Mononuclear cell (primary cell): Measurements from ENCODE around the gene AGRN. TPM values are rescaled to one million over a fixed set of nuclear protein-coding genes. Genes with fewer than 3 reads are reported as not detected.
"Not testable (repeated sequence)": the region's sequence is repeated elsewhere in the genome, so short reads cannot be mapped to it uniquely, and the experiment has no call there.

Experiments used
- H3K27me3 ChIP-seq: 2 replicates; pipeline ENCODE4 v1.6.0; 2011; ENCODE audit warnings: low read length, control low read depth; ENCODE audit not compliant: insufficient read depth
- H3K4me1 ChIP-seq: 2 replicates; pipeline ENCODE4 v1.5.1; 2011; ENCODE audit warnings: mild to moderate bottlenecking, low read length, control low read depth; ENCODE audit not compliant: insufficient read depth
- H3K4me3 ChIP-seq: 2 replicates; pipeline ENCODE4 v1.5.1; 2011; ENCODE audit warnings: mild to moderate bottlenecking, low read length, moderate library complexity
- H3K9me3 ChIP-seq: 2 replicates; pipeline ENCODE4 v1.5.1; 2011; ENCODE audit warnings: low read depth, mild to moderate bottlenecking, control low read depth, low read length
- total RNA-seq: library from RNA; depleted of rRNA; stranded (reverse); fragments of >200 nt; gene quantifications from one replicate; pipeline ENCODE4 v1.2.3, GENCODE V29; 2012

AGRN gene
- total RNA-seq, 1 donor = 2.6 TPM

DNA sequence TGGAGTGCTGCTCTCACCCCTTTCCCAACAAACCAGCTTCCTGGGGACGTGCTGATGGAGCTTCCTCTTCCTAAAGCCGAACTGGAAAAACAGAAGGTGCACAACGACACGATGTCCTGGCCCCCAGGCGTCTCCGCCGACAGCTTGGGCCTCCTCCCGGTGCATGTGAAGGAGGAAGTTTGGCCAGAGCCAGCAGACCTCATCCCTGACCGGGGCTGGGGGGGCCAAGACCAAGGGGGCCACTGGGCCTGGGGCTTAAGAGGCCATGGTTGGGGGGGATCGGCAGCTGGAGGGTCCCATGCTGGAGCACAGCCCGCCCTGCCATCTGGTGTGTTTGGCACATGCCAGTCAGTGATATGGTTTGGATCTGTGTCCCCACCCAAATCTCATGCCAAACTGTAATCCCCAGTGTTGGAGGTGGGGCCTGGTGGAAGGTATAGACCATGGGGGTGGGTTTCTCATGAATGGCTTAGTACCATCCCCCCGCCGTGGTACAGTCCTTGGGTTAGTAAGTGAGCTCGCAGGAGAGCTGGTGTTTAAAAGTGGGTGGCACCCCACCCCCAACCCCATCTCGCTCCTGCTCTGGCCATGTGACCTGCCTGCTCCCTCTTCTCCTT lies 26.4 kb upstream of the AGRN start:
- peaks cover 4% of the 10 kb centered on the region for H3K4me1 ChIP-seq
- no peaks in the 10 kb centered on the region for H3K9me3 ChIP-seq
- H3K4me3 ChIP-seq = no peak overlapping the region
- peaks cover 20% of the 10 kb centered on the region for H3K27me3 ChIP-seq

DNA sequence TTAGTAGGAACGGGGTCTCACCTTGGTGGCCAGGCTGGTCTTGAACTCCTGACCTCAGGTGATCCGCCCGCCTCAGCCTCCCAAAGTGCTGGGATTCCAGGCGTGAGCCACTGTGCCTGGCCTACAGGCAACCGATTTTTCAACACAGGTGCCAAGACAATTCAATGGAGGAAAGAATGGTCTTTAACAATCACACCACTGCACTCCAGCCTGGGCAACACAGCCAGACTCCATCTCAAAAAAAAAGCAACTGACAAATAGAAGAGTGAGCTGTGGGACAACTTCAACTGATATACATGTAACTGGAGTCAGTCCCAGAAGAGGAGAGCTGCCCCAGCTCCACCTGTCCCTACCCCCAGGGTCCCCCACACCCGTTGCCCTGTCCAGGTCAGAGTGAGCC lies 25.4 kb upstream of the AGRN start:
- H3K9me3 ChIP-seq, H3K4me3 ChIP-seq: not testable (repeated sequence)
- Histone ChIP-seq H3K4me1 (peaks cover 13% of the 10 kb centered on the region), H3K27me3 (peaks cover 20% of the 10 kb centered on the region)

DNA sequence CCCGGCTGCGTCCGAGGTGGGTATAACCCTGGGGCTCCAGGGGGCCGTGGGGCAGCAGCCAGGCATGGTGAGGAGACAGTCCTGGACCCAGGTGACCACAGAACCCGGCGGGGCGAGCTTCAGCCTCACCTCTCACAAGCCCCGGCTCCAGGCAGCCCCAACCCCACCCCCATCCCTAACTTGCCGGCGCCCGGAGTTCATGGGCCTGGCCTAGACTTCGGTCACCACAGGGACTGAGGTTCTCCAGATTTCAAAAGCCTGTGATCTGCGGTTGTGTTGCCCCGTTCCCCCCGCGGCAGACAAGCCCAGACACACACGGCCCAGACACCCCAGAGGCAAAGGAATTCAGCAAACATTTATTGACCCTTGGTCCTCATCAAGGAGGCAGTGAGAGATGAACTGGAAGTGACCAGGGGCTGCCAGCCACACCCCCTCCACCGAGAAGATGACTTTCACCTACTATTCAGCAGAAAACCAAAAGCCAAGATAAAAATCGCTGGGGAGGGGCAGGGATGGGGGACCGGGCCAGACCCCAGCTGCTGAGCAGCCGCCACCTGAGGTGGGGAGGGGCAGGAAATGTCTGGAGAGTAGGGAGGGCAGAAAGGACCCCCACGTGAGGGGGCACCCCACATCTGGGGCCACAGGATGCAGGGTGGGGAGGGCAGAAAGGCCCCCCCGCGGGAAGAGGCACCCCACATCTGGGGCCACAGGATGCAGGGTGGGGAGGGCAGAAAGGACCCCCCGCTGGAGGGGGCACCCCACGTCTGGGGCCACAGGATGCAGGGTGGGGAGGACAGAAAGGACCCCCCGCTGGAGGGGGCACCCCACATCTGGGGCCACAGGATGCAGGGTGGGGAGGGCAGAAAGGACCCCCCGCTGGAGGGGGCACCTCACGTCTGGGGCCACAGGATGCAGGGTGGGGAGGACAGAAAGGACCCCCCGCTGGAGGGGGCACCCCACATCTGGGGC lies 24.0 kb upstream of the AGRN start:
- H3K9me3 ChIP-seq = no peaks in the 10 kb centered on the region
- H3K4me3 ChIP-seq = no peak overlapping the region
- H3K27me3 ChIP-seq = peaks cover 28% of the 10 kb centered on the region
- H3K4me1 ChIP-seq = peaks cover 26% of the 10 kb centered on the region

DNA sequence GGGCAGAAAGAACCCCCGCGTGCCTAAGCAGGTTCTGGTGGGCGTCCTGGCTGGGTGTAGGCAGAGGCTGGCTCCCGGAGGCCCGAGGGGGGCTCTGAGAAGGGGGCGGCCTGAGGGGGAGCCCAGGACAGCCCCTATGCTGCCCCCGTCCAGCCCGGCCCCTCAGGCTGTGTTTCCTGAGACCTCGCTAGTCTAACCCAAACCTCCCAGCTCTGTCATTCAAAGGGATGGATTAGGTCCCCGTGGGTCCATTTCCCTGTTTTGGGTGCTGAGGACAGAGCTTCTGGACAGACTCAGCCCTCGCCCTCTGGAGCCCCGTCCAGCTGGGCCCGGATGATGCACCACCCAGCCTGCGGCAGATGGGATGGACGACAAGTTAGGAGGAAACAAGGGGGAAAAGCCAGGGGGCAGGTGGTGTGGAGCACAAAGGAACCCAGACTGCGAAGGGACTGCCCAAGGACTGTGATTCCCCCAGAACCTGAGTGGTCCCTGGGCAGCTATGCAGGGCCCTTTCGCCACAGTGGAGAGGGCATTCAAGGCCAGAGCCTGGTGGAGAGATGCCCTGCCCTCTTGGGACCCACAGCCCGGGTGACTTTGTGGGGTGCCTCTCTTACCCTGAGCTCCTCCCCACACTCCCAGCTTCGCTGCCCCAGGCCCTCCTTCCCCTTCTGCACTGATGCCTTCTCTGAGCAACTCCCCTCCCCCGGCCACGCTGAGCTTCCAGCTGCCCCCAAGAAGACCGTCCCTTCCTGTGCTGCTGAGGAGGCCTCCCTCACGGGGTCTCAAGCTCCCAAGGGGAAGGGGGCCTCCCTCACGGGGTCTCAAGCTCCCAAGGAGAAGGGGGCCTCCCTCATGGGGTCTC lies 22.8 kb upstream of the AGRN start:
- Histone ChIP-seq H3K27me3 (peaks cover 35% of the 10 kb centered on the region), H3K4me1 (peaks cover 37% of the 10 kb centered on the region), H3K4me3 (no peak overlapping the region), H3K9me3 (no peaks in the 10 kb centered on the region)

DNA sequence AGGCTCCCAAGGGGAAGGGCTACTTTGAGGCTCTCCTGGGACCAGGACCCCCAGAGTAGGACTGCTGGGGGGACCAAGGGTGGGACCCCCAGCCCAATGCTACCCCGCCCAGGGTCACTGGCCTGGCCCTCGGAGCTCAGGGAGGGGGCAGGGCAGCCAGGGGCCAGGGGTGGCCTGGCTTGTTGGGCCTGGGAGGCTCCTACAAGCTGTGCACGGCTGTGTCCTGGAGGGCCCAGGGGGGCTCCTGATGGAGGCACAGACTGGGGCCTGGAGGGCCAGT lies 22.3 kb upstream of the AGRN start:
- H3K4me1 ChIP-seq = peaks cover 39% of the 10 kb centered on the region
- H3K27me3 ChIP-seq = peaks cover 38% of the 10 kb centered on the region
- no peaks in the 10 kb centered on the region for H3K9me3 ChIP-seq
- no peak overlapping the region for H3K4me3 ChIP-seq

DNA sequence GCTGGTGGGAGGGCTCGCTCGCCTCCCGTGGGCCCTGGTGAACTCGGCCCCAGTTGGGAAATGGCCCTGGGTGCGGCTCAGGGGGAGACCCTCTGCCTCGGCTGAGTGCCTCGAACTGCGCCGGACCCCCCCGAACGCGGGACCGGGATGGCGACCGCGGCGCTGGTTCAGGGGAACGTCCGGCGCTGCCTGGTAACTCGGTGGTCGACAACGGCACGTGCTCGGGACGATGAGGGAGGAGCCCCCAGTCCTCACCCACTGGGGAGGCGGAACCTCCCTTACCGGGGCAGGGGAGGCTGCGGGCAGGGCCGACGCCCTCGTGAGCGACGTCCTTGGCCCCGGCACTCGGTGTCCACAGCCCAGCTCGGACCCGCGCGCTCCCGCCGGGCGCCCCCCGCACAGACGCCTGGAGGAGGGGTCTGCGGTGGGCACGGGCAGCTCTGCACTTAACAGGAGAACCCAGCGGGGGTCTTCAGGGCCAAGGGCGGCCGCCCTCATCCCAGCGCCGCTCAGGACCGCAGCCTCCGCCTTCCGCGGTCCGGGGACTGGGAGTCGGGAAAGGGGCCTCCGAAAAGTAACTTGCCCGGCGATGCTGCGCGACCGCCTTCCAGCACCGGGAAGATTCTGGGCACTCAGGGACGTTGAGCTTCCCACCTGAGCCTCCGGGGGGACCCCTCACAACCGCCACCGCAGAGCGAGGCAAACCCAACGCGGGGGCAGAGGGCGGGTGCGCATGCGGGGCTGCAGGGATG lies 21.8 kb upstream of the AGRN start:
- H3K4me1 ChIP-seq = peaks cover 39% of the 10 kb centered on the region
- H3K27me3 ChIP-seq = peaks cover 41% of the 10 kb centered on the region
- no peak overlapping the region for H3K4me3 ChIP-seq
- H3K9me3 ChIP-seq = no peaks in the 10 kb centered on the region

DNA sequence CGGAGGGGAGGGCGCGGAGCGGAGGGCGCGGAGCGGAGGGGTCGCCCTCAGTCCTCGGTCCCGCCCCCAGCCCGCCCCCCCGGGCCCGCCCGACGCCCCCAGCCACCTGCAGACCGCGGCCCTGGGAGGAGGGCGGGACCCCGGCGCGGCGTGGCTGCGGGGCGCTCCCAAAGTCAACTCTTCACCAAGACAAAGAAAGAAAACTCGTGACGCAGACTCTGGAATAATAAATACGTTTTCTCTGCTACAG lies 21.2 kb upstream of the AGRN start:
- H3K4me1 ChIP-seq = peaks cover 39% of the 10 kb centered on the region
- H3K27me3 ChIP-seq = peaks cover 46% of the 10 kb centered on the region
- H3K9me3 ChIP-seq = no peaks in the 10 kb centered on the region
- no peak overlapping the region for H3K4me3 ChIP-seq

DNA sequence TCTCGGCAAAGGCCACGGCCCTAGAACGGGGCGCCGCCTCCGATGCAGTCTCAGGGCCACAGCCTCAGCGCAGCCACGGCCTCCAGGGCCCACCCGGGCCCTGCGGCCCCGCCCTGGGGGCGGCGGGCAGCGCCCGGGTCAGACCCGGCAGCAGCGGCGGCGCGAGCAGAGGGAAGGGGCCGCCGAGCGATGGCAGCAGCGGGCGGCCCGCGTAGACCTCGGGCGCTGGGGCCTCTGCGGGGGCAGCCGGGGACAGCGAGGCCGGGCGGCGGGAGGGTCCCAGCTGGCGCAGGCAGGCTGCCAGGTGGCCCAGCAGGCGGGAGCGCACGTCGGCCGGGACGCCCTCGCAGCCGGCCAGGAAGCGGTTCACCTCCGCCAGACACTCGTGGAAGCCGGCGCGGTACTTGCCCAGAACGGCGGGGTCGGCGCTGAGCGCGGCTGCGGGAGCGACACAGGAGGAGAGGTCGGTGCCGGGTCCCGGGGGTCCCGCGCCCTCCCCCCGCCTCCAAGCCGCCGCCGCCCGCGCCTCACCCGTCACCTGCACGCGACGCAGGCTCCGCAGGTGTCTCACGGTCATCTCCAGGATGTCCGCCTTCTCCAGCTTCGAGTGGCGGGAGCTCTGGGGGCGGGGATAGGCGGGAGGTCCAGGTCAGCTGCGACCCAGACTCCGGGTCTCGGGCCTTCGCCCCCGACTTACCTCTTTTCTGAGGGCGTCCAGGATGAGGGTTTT lies 20.8 kb upstream of the AGRN start:
- H3K27me3 ChIP-seq = peaks cover 51% of the 10 kb centered on the region
- peaks cover 39% of the 10 kb centered on the region for H3K4me1 ChIP-seq
- H3K4me3 ChIP-seq = peak overlapping the region; percentile 13
- no peaks in the 10 kb centered on the region for H3K9me3 ChIP-seq

DNA sequence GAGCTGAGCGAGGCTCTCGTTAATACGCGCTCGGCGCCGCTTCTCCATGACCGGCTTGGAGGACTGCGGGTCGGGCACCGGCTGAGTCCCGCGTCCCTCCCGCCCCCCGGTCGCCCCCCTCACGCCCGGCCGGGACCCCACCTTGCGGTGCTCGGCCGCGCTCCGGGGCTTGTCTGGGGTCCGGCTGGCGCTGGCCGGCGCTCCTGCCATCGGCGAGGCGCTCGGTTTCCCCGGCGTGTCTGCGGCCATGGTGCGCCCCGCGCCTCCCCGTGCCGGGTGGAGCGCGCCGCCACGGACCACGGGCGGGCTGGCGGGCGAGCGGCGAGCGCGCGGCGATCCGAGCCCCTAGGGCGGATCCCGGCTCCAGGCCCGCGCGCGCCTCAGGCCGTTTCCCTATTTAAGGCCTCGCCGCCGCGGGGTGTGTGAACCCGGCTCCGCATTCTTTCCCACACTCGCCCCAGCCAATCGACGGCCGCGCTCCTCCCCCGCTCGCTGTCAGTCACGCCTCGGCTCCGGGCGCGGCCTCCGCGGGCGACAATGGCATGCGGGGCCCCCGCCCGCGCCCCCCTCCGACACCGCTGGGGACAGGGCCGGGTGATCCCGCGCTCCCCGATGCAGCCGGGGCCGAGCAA lies 20.1 kb upstream of the AGRN start, which contains the start of gene HES4:
Gene HES4 (minus strand): TSS at position 373 of the 632 bp plus-strand sequence. CDS start 124 bp downstream, at position 249.
- no peaks in the 10 kb centered on the region for H3K9me3 ChIP-seq
- peak within 1 kb of the TSS; percentile 13 for H3K4me3 ChIP-seq
- H3K27me3 ChIP-seq = peaks cover 54% of the 10 kb centered on the region
- H3K4me1 ChIP-seq = peaks cover 39% of the 10 kb centered on the region

DNA sequence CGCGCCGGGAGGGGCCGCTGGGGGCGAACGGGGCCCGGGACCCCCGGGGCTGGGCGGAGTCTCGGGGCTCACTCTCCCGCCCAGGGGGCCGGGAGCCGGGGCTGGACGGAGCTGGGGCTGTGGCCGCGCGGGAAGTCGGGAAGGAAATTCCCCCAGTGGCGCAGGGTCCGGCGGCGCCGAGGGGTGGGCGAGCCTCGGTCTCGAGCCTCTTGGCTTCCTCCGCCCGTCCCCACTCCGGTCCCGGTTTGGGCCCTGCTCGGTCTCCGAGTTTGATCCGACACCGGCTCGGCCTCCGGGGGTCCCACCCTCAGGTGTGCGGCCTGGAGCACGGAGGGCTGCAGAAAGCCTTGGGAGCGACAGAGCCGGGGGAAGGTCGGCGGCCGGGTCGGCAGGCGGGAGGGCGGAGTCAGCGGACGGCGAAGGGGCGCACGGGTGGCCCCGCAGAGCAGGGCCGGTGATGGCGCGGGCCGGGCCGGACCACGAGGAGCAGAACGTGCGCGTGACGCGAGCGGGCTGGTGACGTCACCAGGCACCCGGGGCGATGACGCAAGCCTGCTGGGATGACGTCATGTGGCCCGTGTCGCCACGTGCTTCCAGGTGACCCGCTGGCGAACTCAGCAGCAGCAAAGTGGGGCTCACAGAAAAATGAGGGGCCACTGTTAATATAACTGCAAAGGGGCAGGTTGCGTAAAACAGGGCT lies 19.4 kb upstream of the AGRN start:
- peak overlapping the region; percentile 13 for H3K4me3 ChIP-seq
- peaks cover 44% of the 10 kb centered on the region for H3K4me1 ChIP-seq
- no peaks in the 10 kb centered on the region for H3K9me3 ChIP-seq
- peaks cover 59% of the 10 kb centered on the region for H3K27me3 ChIP-seq

DNA sequence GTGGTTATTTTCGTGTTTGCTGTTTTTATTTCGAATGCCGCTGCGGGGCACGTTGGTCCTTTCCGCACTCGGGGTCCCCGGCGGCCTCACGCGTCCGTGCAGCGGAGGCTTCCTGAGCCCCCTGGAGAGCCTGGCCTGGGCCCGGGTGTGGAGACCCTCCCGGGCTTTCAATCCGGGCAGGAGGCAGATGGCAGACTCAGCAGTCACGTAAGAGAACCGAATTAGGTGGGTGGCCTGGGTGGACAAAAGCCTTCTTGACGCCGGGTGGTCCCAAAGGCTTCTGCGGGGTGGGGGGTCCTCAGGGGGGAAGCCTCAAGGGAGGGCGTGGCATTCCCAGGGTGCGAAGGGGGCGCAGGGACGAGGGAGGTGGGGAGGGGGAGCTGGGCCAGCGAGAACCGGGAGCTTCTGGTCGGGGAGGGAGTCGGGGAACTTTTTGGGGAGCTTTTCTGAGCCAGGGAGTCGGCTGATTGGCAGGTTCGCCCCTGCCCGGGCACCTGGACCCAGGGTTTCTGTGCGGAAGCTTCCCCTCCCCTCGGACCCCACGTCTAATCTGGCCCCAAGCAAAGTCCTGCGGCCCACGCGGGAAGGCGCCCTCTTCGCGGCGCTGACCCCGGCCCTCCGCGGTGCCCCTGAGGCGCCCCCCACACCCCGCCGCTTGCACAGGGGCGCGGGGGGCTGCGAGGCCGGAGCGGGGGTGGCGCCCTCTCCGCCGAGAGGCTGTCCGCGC lies 18.7 kb upstream of the AGRN start:
- Histone ChIP-seq H3K4me3 (no peak overlapping the region), H3K9me3 (no peaks in the 10 kb centered on the region), H3K4me1 (peaks cover 44% of the 10 kb centered on the region), H3K27me3 (peaks cover 59% of the 10 kb centered on the region)

DNA sequence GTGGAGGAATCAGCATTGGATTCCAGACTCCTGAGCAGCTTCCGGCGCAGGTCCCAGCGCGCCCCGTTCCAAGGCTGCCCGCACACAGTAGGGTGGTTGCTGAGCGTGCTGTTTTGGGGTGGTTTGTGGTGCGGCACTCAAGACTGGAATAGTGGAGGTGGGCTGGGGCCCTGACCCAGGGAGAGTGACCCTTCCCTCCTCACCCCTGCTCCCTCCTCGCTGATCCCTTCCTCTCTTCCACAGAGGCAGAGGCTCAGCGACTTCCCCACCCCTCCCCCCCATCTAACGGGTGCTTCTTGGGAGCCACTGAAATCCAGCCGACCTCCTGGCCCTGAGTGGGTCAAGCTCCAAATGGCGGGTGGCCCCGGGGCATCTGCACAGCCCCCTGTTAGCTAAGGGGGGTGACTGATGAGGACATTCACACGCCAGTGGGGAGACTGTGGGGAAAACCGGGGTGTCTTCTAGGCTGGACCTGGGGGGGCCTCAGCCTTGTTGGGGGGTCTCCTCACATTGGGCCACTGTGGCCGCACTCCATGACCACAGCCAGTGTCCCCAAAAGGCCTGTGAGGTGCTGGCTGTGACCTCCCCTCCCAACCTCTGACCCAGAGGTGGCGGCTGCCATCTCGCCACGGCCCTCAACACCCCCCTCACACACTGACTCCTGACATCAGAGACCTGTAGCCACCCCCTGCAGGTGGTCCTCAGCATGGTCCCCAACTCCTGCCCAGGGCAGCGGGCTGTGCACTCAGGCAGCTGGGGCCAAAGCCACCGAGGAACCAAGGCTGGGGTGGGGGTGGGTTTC lies 16.1 kb upstream of the AGRN start:
- Histone ChIP-seq H3K27me3 (peaks cover 40% of the 10 kb centered on the region), H3K4me3 (no peak overlapping the region), H3K9me3 (no peaks in the 10 kb centered on the region), H3K4me1 (peaks cover 38% of the 10 kb centered on the region)
